A549 (cell line): ENCODE results near the gene CTAGE9. TPM values are rescaled to one million over a fixed set of nuclear protein-coding genes. Genes with fewer than 3 reads are reported as not detected.

Experiments
- ATAC-seq, 2 experiments: fragments of 200-7000 bp in 1 of 2; fragments of >200 bp in 1 of 2; cut with Nextera tagmentation in 1 of 2; cut with Tn5 transposase in 1 of 2; 3 replicates each; pipeline versions ENCODE4 v1.8.0 to v1.9.1; 2018 to 2020; ENCODE audit warnings: mild to moderate bottlenecking in 1 of 2, moderate library complexity in 1 of 2
- CTCF ChIA-PET: fragments of 300-600 bp; sonication (Branson Sonifier 250); formaldehyde crosslinking; extraction: SDS; loops from one replicate; lab custom pipeline; 2021; ENCODE audit warnings: antibody characterized with exemption, inconsistent platforms; lab: Yijun Ruan, JAX
- POLR2A ChIA-PET: fragments of 350-600 bp; formaldehyde crosslinking; extraction: SDS; loops from one replicate; lab custom pipeline; 2021; ENCODE audit warnings: antibody characterized with exemption, inconsistent platforms; lab: Yijun Ruan, JAX
- DNase-seq, 2 experiments: peaks; one replicate each; pipeline versions ENCODE4 v3.0.0 to v3.0.0-alpha.2; 2011 to 2016; ENCODE audit warnings: low read depth in 1 of 2, low spot score in 1 of 2
- FAIRE-seq: peaks from 2 replicates; lab custom pipeline; 2011; peaks lifted over from hg19 to GRCh38; lab: Jason Lieb, UNC
- H3K27ac ChIP-seq, 2 experiments: fragments of >200 bp; sonication (Bioruptor Twin); formaldehyde crosslinking; 3 replicates each; pipeline ENCODE4 v1.5.1; 2016 to 2017
- H3K4me1 ChIP-seq: fragments of >200 bp; sonication (Bioruptor Twin); formaldehyde crosslinking; 3 replicates; pipeline ENCODE4 v1.6.1; 2016
- H3K4me2 ChIP-seq: fragments of >200 bp; sonication (Bioruptor Twin); formaldehyde crosslinking; 3 replicates; pipeline ENCODE4 v1.6.1; 2016
- H3K4me3 ChIP-seq: fragments of >200 bp; sonication (Bioruptor Twin); formaldehyde crosslinking; 3 replicates; pipeline ENCODE4 v1.5.1; 2016
- H3K9me3 ChIP-seq: fragments of >200 bp; sonication (Bioruptor Twin); formaldehyde crosslinking; 3 replicates; pipeline ENCODE4 v1.6.1; 2016
- BHLHE40 ChIP-seq: IDR thresholded peaks from 2 replicates; pipeline ENCODE4 v1.6.1; 2012; ENCODE audit warnings: low read depth, low read length, inconsistent platforms
- CBX2 ChIP-seq: fragments of 200-600 bp; sonication (generic); IDR thresholded peaks from 2 replicates; pipeline ENCODE4 v1.6.1; 2016; ENCODE audit warnings: low read depth, mild to moderate bottlenecking, borderline replicate concordance
- CBX8 ChIP-seq: fragments of 200-600 bp; sonication (generic); IDR thresholded peaks from 2 replicates; pipeline ENCODE4 v1.6.1; 2016
- CHD4 ChIP-seq: fragments of 200-600 bp; sonication (generic); IDR thresholded peaks from 2 replicates; pipeline ENCODE4 v1.6.1; 2016; ENCODE audit warnings: antibody characterized with exemption, mild to moderate bottlenecking, borderline replicate concordance
- EHMT2 ChIP-seq: fragments of 200-600 bp; sonication (generic); IDR thresholded peaks from 2 replicates; pipeline ENCODE4 v1.6.1; 2016; ENCODE audit warnings: antibody characterized with exemption, low read depth, mild to moderate bottlenecking, moderate library complexity
- ESRRA ChIP-seq: fragments of 150-350 bp; IDR thresholded peaks from 2 replicates; pipeline ENCODE4 v1.6.1; 2014; ENCODE audit warnings: mild to moderate bottlenecking, low read length, borderline replicate concordance
- FOSL2 ChIP-seq, 2 experiments: fragments of 450-650 bp in 1 of 2; fragments of >200 bp in 1 of 2; sonication (Bioruptor Twin) in 1 of 2; formaldehyde crosslinking; IDR thresholded peaks; 2 replicates each; pipeline versions ENCODE4 v1.5.0 to v1.6.1; 2016 to 2020; ENCODE audit warnings: mild to moderate bottlenecking in 1 of 2, moderate library complexity in 1 of 2
- FOXS1 ChIP-seq: fragments of 250-450 bp; sonication (Bioruptor Pico); IDR thresholded peaks from 2 replicates; pipeline ENCODE4 v1.5.0; 2020; ENCODE audit warnings: mild to moderate bottlenecking, moderate library complexity
- GATA3 ChIP-seq: IDR thresholded peaks from 2 replicates; pipeline ENCODE4 v1.6.1; 2012; ENCODE audit warnings: borderline replicate concordance
- HEYL ChIP-seq: fragments of 250-450 bp; sonication (Bioruptor Pico); IDR thresholded peaks from 2 replicates; pipeline ENCODE4 v1.8.0; 2021; ENCODE audit warnings: mild to moderate bottlenecking, moderate library complexity
- HOXB5 ChIP-seq: fragments of 250-450 bp; sonication (Bioruptor Pico); IDR thresholded peaks from 2 replicates; pipeline ENCODE4 v1.5.0; 2020; ENCODE audit warnings: mild to moderate bottlenecking, moderate library complexity
- JUNB ChIP-seq: fragments of >200 bp; sonication (Bioruptor Twin); formaldehyde crosslinking; IDR thresholded peaks from 2 replicates; pipeline ENCODE4 v1.6.1; 2016
- KDM1A ChIP-seq: fragments of 200-600 bp; sonication (generic); IDR thresholded peaks from 2 replicates; pipeline ENCODE4 v1.6.1; 2016; ENCODE audit warnings: low read depth, mild to moderate bottlenecking
- KDM5A ChIP-seq: fragments of 200-600 bp; sonication (generic); IDR thresholded peaks from 2 replicates; pipeline ENCODE4 v1.6.1; 2016; ENCODE audit warnings: antibody characterized with exemption, mild to moderate bottlenecking
- NFE2L2 ChIP-seq: fragments of 150-350 bp; conservative IDR thresholded peaks from 2 replicates; pipeline ENCODE4 v1.6.1; 2014; ENCODE audit warnings: low read length
- POLR2AphosphoS2 ChIP-seq: conservative IDR thresholded peaks from 2 replicates; pipeline ENCODE4 v1.6.1; 2012; ENCODE audit warnings: low read length, improper control_type of control experiment, inconsistent platforms
- RAD21 ChIP-seq, 2 experiments: fragments of >200 bp in 1 of 2; sonication (Bioruptor Twin) in 1 of 2; formaldehyde crosslinking in 1 of 2; IDR thresholded peaks in 1 of 2; conservative IDR thresholded peaks in 1 of 2; 2 replicates in 1 of 2; 3 replicates in 1 of 2; pipeline ENCODE4 v1.6.1; 2012 to 2018; ENCODE audit warnings: inconsistent platforms in 1 of 2
- RARB ChIP-seq: fragments of 250-450 bp; sonication (Bioruptor Pico); IDR thresholded peaks from 2 replicates; pipeline ENCODE4 v1.8.0; 2021; ENCODE audit warnings: mild to moderate bottlenecking, moderate library complexity
- SREBF2 ChIP-seq: fragments of 450-650 bp; IDR thresholded peaks from 2 replicates; pipeline ENCODE4 v1.6.1; 2014; ENCODE audit warnings: mild to moderate bottlenecking, moderate library complexity
- TFCP2L1 ChIP-seq: fragments of 250-450 bp; sonication (Bioruptor Pico); IDR thresholded peaks from 2 replicates; pipeline ENCODE4 v1.5.0; 2021; ENCODE audit warnings: mild to moderate bottlenecking
- WGBS: methylation state at CpG from one replicate; pipeline ENCODE4 v1.1.6; 2017; ENCODE audit errors: missing lambda C conversion rate; 5-methylcytosine and 5-hydroxymethylcytosine counted together
- polyA plus RNA-seq, 4 experiments: library from polyadenylated mRNA; depleted of rRNA in 3 of 4; stranded (reverse); fragments of >200 nt; fragmentation: RNase III in 1 of 4; extraction: RNeasy Plus Mini Kit Qiagen cat#74134 plus additional on column Dnase treatment in 1 of 4; gene quantifications; 2 replicates in 3 of 4; 3 replicates in 1 of 4; pipeline ENCODE4 v1.2.3, GENCODE V29; 2011 to 2017
- TF ChIP-seq, protein P1 (sequence below): fragments of >200 bp; sonication (Bioruptor Twin); formaldehyde crosslinking; IDR thresholded peaks from 2 replicates; pipeline ENCODE4 v1.6.1; 2016
- TF ChIP-seq, protein P2 (sequence below): fragments of 150-350 bp; IDR thresholded peaks from 2 replicates; pipeline ENCODE4 v1.6.1; 2014; ENCODE audit warnings: low read depth, mild to moderate bottlenecking, low read length
- TF ChIP-seq, protein P3 (sequence below): IDR thresholded peaks from 2 replicates; pipeline ENCODE4 v1.6.1; 2012
- TF ChIP-seq, protein P4 (sequence below): fragments of >200 bp; sonication (Bioruptor Twin); formaldehyde crosslinking; IDR thresholded peaks from 3 replicates; pipeline ENCODE4 v1.6.1; 2016
- TF ChIP-seq, protein P5 (sequence below): fragments of 250-450 bp; sonication (Bioruptor Pico); IDR thresholded peaks from 2 replicates; pipeline ENCODE4 v1.5.0; 2021; ENCODE audit warnings: mild to moderate bottlenecking, moderate library complexity, borderline replicate concordance
- TF ChIP-seq, protein P6 (sequence below): fragments of 250-450 bp; sonication (Bioruptor Pico); IDR thresholded peaks from 2 replicates; pipeline ENCODE4 v1.5.0; 2020; ENCODE audit warnings: low read depth, mild to moderate bottlenecking, moderate library complexity

CTAGE9 gene
- polyA plus RNA-seq, 2 of the 4 experiments (the other 2 are of a cell fraction) = not detected

DNA sequence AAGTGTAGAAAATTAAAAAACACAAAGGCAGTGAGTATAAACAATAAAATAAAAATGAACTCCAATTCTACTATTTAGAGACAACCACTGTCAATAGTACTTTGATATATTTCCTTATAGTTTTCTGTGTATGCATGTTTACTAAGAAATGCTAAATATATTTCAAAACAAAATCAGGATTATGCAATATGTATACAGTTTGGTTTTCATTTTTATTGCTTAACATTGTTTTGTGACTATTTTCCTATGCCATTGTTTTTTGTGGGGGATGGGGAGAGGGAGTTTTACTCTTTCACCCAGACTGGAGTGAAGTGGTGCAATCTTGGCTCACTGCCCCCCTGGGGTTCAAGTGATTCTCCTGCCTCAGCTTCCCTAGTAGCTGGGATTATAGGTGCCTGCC is 29.2 kb downstream of the CTAGE9 start:
- DNase-seq (no peak), FAIRE-seq (no peak), ATAC-seq (no peak)
- H3K27ac ChIP-seq = no peak overlapping the region
- no peaks in the 10 kb centered on the region for H3K9me3 ChIP-seq
- H3K4me2 ChIP-seq = no peak overlapping the region
- no peaks in the 10 kb centered on the region for H3K4me1 ChIP-seq
- no peak overlapping the region for H3K4me3 ChIP-seq
- TF ChIP-seq, protein P1, sequence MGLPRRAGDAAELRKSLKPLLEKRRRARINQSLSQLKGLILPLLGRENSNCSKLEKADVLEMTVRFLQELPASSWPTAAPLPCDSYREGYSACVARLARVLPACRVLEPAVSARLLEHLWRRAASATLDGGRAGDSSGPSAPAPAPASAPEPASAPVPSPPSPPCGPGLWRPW = no peak
- TF ChIP-seq ESRRA (no peak), FOXS1 (CRISPR knock-in tag) (no peak), BHLHE40 (no peak), RAD21 (conservative IDR thresholded peaks at IDR 0.05 in 1 of 2, IDR thresholded peaks at IDR 0.05 in 1 of 2) (no peak), HEYL (CRISPR knock-in tag) (no peak), EHMT2 (no peak), GATA3 (no peak), POLR2AphosphoS2 (no peak), KDM1A (no peak), NFE2L2 (no peak)
- ChIA-PET POLR2A (no interaction called here), CTCF (no interaction called here)

DNA sequence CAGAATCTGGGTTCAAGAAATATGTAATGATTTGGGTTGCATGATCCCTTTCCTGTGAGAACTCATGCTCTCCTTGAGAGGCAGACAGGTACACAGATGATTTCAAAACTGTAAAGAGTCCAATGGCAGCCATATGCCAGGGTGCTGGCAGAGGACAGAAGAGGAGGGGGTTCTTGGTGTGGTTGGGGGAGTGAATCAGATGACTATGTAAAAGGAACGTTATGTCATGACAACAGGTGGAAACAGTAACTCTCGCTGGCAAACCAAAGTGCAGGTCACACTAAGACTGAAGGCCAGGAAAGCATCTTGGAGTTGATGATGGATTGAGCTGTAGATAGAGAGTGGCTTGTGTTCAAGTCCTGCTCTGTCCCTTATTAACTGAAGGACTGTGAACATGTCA is 29.9 kb downstream of the CTAGE9 start:
- no peaks in the 10 kb centered on the region for H3K4me1 ChIP-seq
- no peak overlapping the region for H3K4me2 ChIP-seq
- DNase-seq (no peak), FAIRE-seq (no peak)
- 46% methylated on average over 2 of the region's 2 CpGs for WGBS
- H3K4me3 ChIP-seq = no peak overlapping the region
- no peaks in the 10 kb centered on the region for H3K9me3 ChIP-seq
- CTCF ChIA-PET = no interaction called here
- no peak overlapping the region for H3K27ac ChIP-seq
- POLR2A ChIA-PET = no interaction called here
- TF ChIP-seq EHMT2 (no peak), CBX2 (no peak), KDM1A (no peak), JUNB (no peak), CHD4 (no peak), TFCP2L1 (CRISPR knock-in tag) (no peak), KDM5A (no peak), FOSL2 (IDR thresholded peaks at IDR 0.05) (no peak), FOSL2 (CRISPR knock-in tag; IDR thresholded peaks at IDR 0.05) (no peak), SREBF2 (no peak), RARB (CRISPR knock-in tag) (no peak), NFE2L2 (no peak), CBX8 (no peak), HOXB5 (CRISPR knock-in tag) (no peak)
- TF ChIP-seq, protein P2, sequence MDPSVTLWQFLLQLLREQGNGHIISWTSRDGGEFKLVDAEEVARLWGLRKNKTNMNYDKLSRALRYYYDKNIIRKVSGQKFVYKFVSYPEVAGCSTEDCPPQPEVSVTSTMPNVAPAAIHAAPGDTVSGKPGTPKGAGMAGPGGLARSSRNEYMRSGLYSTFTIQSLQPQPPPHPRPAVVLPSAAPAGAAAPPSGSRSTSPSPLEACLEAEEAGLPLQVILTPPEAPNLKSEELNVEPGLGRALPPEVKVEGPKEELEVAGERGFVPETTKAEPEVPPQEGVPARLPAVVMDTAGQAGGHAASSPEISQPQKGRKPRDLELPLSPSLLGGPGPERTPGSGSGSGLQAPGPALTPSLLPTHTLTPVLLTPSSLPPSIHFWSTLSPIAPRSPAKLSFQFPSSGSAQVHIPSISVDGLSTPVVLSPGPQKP = no peak
- TF ChIP-seq, protein P3, sequence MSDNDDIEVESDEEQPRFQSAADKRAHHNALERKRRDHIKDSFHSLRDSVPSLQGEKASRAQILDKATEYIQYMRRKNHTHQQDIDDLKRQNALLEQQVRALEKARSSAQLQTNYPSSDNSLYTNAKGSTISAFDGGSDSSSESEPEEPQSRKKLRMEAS = no peak
- TF ChIP-seq, protein P4, sequence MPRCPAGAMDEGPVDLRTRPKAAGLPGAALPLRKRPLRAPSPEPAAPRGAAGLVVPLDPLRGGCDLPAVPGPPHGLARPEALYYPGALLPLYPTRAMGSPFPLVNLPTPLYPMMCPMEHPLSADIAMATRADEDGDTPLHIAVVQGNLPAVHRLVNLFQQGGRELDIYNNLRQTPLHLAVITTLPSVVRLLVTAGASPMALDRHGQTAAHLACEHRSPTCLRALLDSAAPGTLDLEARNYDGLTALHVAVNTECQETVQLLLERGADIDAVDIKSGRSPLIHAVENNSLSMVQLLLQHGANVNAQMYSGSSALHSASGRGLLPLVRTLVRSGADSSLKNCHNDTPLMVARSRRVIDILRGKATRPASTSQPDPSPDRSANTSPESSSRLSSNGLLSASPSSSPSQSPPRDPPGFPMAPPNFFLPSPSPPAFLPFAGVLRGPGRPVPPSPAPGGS = no peak
- TF ChIP-seq, protein P5, sequence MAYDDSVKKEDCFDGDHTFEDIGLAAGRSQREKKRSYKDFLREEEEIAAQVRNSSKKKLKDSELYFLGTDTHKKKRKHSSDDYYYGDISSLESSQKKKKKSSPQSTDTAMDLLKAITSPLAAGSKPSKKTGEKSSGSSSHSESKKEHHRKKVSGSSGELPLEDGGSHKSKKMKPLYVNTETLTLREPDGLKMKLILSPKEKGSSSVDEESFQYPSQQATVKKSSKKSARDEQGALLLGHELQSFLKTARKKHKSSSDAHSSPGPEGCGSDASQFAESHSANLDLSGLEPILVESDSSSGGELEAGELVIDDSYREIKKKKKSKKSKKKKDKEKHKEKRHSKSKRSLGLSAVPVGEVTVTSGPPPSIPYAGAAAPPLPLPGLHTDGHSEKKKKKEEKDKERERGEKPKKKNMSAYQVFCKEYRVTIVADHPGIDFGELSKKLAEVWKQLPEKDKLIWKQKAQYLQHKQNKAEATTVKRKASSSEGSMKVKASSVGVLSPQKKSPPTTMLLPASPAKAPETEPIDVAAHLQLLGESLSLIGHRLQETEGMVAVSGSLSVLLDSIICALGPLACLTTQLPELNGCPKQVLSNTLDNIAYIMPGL (CRISPR knock-in tag) = no peak
- TF ChIP-seq, protein P6, sequence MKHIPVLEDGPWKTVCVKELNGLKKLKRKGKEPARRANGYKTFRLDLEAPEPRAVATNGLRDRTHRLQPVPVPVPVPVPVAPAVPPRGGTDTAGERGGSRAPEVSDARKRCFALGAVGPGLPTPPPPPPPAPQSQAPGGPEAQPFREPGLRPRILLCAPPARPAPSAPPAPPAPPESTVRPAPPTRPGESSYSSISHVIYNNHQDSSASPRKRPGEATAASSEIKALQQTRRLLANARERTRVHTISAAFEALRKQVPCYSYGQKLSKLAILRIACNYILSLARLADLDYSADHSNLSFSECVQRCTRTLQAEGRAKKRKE (CRISPR knock-in tag) = no peak
- TF ChIP-seq, all 56 proteins: peak for 0
- no peak for ATAC-seq
